MV-4-11 (cell line): Measurements from ENCODE around the gene KRTAP5-3.
"Not testable (repeated sequence)": the region's sequence is repeated elsewhere in the genome, so short reads cannot be mapped to it uniquely, and the experiment has no call there.

ENCODE experiments used
- DNase-seq: peaks from one replicate; lab custom pipeline; 2025; lab: John Stamatoyannopoulos, UW

The KRTAP5-3 gene, protein sequence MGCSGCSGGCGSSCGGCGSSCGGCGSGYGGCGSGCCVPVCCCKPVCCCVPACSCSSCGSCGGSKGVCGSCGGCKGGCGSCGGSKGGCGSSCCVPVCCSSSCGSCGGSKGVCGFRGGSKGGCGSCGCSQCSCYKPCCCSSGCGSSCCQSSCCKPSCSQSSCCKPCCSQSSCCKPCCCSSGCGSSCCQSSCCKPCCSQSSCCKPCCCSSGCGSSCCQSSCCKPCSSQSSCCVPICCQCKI

DNA sequence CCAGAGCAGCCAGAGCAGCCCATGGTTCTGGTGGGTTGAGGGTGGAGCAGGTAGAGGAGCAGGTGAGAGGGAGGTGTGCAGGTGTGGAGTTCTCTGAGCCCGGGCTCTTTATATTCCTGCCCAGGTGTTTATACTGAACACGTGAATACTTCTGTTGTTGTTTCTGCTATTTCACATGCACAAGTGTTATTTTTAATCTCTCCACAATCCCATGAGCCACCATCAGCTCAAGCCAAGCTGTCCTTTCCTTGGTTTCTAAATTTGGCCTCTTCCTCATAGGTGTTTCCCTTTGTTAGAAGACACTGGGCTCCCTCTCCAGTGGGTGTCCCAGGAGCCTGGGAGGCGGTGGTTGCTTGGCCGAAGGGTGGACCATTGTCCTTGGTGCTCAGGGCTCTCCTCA, at the start of gene KRTAP5-3:
Gene KRTAP5-3, minus strand, starts transcription at position 101 of the 400 bp plus-strand sequence. Its CDS starts 78 bp downstream, at position 23.
- DNase-seq = no peak

DNA sequence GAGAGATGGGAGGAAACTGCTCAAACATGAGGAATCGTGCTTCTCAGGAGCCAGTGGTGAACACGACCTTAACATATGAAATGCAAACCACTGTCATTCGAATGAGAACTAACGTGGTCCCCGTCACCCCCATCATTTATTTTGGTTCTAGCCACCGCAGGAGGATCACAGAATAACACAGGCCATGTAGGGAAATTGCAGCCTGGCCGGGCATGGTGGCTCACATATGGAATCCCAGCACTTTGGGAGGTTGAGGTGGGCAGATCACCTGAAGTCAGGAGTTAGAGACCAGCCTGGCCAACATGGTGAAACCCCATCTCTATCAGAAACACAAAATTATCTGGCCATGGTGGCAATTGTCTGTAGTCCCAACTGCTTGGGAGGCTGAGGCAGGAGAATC, 48.4 kb upstream of the KRTAP5-3 start:
- no peak for DNase-seq

GRCh38 chr11:1656061-1656441, 47.8 kb upstream of the KRTAP5-3 start:
- DNase-seq = no peak

GRCh38 chr11:1655168-1656060, 47.2 kb upstream of the KRTAP5-3 start:
- DNase-seq = no peak

DNA sequence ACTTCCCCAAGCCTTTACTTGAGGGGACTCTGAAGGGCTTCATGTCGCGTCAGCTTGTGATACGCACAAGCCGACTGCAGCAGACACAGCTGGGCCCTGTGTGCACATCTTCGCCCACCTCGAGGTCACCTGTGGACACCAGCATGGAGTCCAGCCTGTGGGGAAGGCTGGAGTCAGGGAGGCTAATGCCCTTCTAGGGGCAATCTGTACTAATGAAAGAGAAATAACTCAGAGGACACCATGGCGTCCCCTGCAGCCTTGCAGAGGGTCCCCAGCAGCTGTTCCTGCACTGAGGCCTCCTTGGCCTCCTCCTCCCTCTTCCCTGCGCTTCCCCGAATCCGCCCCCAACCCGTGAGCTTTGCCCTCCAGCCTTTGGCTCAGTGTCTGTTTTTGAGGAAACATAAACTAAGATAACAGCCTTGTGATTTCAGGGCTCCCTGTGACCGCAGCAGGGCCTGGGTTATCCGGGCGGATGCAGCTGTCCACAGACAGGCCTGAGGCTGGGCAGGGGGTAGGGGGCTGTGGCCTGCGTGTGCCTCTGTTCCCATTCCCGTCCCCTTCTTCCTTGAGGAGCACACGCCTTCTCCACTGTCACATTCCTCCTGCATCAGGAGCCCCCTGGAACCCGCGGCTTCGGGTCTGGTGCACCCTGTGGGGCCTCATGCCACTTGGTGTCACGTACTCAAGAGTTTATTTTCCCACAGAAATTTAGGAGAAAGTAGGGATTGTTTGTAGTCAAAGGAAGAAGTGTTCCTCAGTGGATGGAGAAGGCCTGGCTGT, 46.3 kb upstream of the KRTAP5-3 start:
- DNase-seq = no peak

- no peak for DNase-seq
Measured at GRCh38 chr11:1653541-1654387, 45.5 kb upstream of the KRTAP5-3 start.

DNA sequence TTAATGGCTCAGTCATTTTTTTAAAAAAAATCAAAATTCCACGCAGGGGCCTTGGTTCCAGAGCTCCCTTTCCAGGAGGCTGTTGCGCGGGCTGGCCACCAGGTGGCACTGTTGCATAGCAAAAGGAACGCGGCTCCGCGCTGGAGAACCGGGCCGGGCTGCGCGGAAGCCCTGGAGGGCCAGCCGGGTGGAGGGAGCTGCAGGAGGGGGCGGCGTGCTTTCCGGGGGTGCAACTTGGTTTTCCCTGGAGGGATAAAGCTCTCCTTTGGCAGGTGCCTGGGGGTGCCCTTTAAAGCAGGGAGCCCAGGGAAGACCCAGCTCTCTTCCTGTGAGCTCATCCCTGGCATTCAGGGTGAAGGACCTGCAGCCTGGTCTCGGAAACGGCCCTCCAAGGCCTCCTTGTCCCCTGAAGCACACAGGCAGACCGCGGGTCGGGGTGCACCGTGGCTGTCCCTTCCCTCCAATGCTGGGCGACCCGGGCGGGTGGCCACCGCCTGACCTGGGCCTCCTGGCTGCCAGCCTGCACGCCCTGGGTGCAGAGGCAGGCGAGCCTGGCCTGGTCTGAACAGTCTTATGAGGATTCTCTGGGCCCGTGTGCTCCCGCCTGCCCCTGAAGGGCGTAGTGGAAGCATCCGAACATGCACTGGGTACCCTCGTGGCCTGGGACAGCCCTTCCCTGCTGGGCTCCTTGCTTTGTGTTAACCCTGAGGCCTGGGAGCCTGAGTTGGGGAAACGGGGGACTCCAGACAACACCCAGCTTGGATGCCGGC, 44.7 kb upstream of the KRTAP5-3 start:
- no peak for DNase-seq

GRCh38 chr11:1652442-1652770, 44.1 kb upstream of the KRTAP5-3 start:
- no peak for DNase-seq

DNA sequence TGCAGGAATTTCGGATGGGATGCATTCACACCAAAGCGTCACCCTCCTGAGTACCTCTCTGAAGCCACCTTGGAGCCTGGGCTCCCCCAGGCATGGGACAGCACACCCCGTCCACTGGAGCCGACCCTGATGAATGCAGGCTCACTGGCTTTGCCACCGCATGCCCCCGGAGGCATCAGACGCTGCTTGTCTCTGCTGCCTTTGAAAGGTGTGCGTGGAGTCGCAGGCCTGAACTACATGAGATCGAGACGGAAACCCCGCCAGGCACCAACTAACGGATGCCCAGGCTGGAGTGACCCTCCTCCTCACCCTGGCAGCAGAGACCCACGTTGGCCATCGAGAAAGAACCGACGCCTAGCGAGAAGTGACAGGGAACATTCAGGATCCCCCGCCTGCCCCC, 43.8 kb upstream of the KRTAP5-3 start:
- DNase-seq = no peak

GRCh38 chr11:1651411-1651980, 43.2 kb upstream of the KRTAP5-3 start:
- DNase-seq = no peak

GRCh38 chr11:1650918-1651262, 42.6 kb upstream of the KRTAP5-3 start:
- DNase-seq = no peak

DNA sequence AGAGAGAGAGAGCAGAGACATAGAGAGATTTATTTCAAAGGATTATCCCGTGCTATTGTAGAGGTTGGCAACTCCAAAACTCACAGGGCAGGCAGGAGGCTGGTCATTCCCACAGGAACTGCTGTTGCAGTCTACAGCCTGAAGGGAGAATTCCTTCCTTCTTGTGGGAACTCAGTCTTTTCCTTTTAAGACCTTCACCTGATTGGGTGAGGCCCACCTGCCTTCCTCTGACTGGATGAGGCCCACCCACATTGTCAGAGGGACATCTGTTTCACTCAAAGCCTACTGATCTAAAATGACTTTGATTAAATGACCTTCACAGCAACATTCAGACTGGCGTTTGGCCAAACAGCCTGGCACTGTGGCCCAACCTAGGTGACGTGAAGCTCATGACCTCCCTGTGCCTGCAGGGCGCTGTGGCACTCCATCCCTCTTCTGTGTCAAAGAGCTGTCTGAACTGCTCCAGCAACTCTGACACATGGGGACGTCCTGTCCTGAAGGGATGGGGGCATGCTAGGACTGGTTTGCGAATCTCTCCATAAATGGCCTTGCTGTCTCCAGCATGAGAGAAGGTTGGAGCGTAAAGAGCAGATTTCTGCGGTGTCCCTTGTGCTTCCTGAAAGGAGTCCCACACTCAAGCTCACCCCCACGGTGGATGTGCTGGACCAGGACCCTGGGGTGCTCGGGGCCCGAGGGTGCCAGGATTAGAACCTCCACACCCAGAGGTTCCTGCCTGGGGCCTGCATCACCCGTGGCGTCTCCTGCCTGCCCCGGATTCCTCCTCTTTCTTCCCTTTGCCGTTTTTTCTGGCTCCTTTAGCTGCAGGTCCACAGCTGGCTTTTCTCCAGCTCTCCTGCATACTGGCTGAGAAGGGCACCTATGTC, 42.0 kb upstream of the KRTAP5-3 start:
- DNase-seq = no peak

- no peak for DNase-seq
Measured at GRCh38 chr11:1648653-1649420, 40.6 kb upstream of the KRTAP5-3 start.

- DNase-seq = no peak
Measured at GRCh38 chr11:1647901-1648652, 39.8 kb upstream of the KRTAP5-3 start.

DNA sequence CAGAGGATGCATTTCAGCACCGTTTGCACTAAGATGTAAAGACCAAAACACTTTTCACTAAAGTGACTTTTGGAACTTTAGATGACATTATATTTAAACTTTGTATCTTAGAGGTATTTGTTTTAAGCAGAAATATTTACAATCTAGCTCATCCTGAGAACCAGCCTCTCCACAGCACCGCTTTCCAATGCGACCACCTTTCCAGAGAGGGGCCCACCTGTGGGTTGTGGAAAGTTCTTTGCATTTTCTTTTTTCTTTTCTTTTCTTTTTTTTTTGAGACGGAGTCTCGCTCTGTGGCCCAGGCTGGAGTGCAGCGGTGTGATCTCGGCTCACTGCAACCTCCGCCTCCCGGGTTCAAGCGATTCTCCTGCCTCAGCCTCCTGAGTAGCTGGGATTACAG, 38.3 kb upstream of the KRTAP5-3 start:
- DNase-seq = not testable (repeated sequence)

DNA sequence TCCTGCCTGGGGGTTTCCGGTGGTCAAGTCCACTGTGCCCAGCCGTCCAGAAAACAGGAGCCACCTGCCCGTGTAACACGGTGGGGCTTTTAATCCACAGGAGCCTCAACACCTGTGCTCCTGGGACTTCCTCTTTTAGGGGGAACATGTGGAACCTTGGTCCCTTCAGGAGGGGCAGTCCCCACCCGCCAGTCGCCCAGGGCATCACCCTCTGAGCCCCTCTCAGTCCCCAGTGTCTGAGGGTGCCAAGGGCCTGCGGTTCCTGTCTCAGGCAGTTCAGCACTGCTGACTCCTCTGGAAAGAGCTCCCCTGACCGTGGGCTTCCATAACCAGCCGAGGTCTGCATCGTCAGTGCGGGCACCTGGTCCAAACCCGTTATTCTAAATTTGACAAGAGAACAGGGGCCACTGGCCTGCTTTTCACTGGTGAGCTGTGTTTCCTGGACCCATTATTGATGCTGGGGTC, 37.1 kb upstream of the KRTAP5-3 start:
- no peak for DNase-seq

GRCh38 chr11:1644601-1645356, 36.5 kb upstream of the KRTAP5-3 start:
- DNase-seq = no peak
